HepG2 (cell line): ENCODE results near the gene RAB3GAP1. TPM values are rescaled to one million over a fixed set of nuclear protein-coding genes. Genes with fewer than 3 reads are reported as not detected.

Source experiments
- ATAC-seq: fragments of 200-7000 bp; cut with Tn5 transposase; 3 replicates; pipeline ENCODE4 v1.9.1; 2020; ENCODE audit warnings: mild to moderate bottlenecking, moderate library complexity
- BruUV-seq: library from RNA; stranded (reverse); fragments of 400-500 nt; replicated peaks from 2 replicates; lab custom pipeline; 2021; lab: Mats Ljungman, UMichigan
- CTCF ChIA-PET: fragments of 300-600 bp; formaldehyde crosslinking; extraction: SDS; loops from one replicate; lab custom pipeline; 2021; ENCODE audit warnings: low total read pairs, inconsistent platforms, low intra/inter-chr PET ratio; lab: Yijun Ruan, JAX
- POLR2A ChIA-PET: fragments of 350-600 bp; sonication (Branson Sonifier 250); formaldehyde crosslinking; loops from one replicate; lab custom pipeline; 2020; ENCODE audit warnings: antibody characterized with exemption, inconsistent platforms; lab: Yijun Ruan, JAX
- DNase-seq: peaks from one replicate; pipeline ENCODE4 v3.0.0-alpha.2; 2015; ENCODE audit warnings: low spot score
- FAIRE-seq: peaks from 3 replicates; lab custom pipeline; 2011; peaks lifted over from hg19 to GRCh38; lab: Jason Lieb, UNC
- H2AFZ ChIP-seq: one replicate; pipeline ENCODE4 v1.6.1; 2011; ENCODE audit warnings: low read length, inconsistent platforms
- H3K27ac ChIP-seq: fragments of 300-600 bp; 3 replicates; pipeline ENCODE4 v1.8.0; 2011; ENCODE audit warnings: mixed run types, mild to moderate bottlenecking, mixed read lengths, low read length, inconsistent platforms; ENCODE audit not compliant: insufficient read depth; ENCODE audit errors: extremely low read length
- H3K27me3 ChIP-seq, 2 experiments: fragments of 200-600 bp in 1 of 2; 2 replicates in 1 of 2; 3 replicates in 1 of 2; pipeline versions ENCODE4 v1.6.0 to v1.8.0; 2011; ENCODE audit warnings: low read length in 2 of 2, mild to moderate bottlenecking in 2 of 2, moderate library complexity in 2 of 2, inconsistent platforms in 1 of 2; ENCODE audit not compliant: insufficient read depth in 2 of 2, control insufficient read depth in 1 of 2
- H3K36me3 ChIP-seq, 2 experiments: fragments of 200-600 bp in 1 of 2; replicated peaks in 1 of 2; 2 replicates in 1 of 2; 3 replicates in 1 of 2; pipeline versions ENCODE4 v1.5.1 to v1.8.0; 2011; ENCODE audit warnings: low read length in 2 of 2, inconsistent platforms in 1 of 2; ENCODE audit not compliant: insufficient read depth in 2 of 2, control insufficient read depth in 1 of 2
- H3K4me1 ChIP-seq: 2 replicates; pipeline ENCODE4 v1.5.1; 2012; ENCODE audit warnings: low read length, inconsistent platforms; ENCODE audit not compliant: insufficient read depth
- H3K4me2 ChIP-seq: 2 replicates; pipeline ENCODE4 v1.6.0; 2011; ENCODE audit warnings: low read depth, low read length, inconsistent platforms
- H3K4me3 ChIP-seq, 3 experiments: fragments of 200-600 bp in 1 of 3; sonication (generic), shearing (Covaris generic) in 1 of 3; replicated peaks in 1 of 3; 2 replicates each; pipeline ENCODE4 v1.5.1; 2011 to 2016; ENCODE audit warnings: low read length in 3 of 3, inconsistent platforms in 2 of 3, low read depth in 2 of 3, mild to moderate bottlenecking in 2 of 3, control low read depth in 1 of 3, mixed read lengths in 1 of 3; ENCODE audit not compliant: insufficient read depth in 1 of 3
- H3K79me2 ChIP-seq: one replicate; pipeline ENCODE4 v1.6.1; 2011; ENCODE audit warnings: low read length, inconsistent platforms; ENCODE audit not compliant: insufficient read depth
- H3K9ac ChIP-seq: 2 replicates; pipeline ENCODE4 v1.6.0; 2011; ENCODE audit warnings: mild to moderate bottlenecking, low read depth, low read length, inconsistent platforms; ENCODE audit not compliant: insufficient read depth
- H3K9me3 ChIP-seq: 2 replicates; pipeline ENCODE4 v1.5.1; 2012; ENCODE audit warnings: mild to moderate bottlenecking, low read length
- H4K20me1 ChIP-seq: 2 replicates; pipeline ENCODE4 v1.6.0; 2011; ENCODE audit warnings: inconsistent platforms, mild to moderate bottlenecking, low read length, moderate library complexity; ENCODE audit not compliant: insufficient read depth
- CTCF ChIP-seq: sonication (generic); formaldehyde crosslinking; IDR thresholded peaks from 2 replicates; pipeline ENCODE4 v1.5.0; 2020; ENCODE audit warnings: mild to moderate bottlenecking, missing genetic modification reagents, moderate library complexity
- DNMT3B ChIP-seq: conservative IDR thresholded peaks from 2 replicates; pipeline ENCODE4 v1.6.1; 2016; ENCODE audit warnings: missing biosample characterization, control low read depth
- DRAP1 ChIP-seq: IDR thresholded peaks from 2 replicates; pipeline ENCODE4 v1.6.1; 2016; ENCODE audit warnings: missing genetic modification reagents, missing compliant biosample characterization
- ESRRA ChIP-seq: sonication (generic); formaldehyde crosslinking; IDR thresholded peaks from 2 replicates; pipeline ENCODE4 v1.5.1; 2020; ENCODE audit warnings: mild to moderate bottlenecking, low read depth, missing genetic modification reagents
- GATAD1 ChIP-seq: IDR thresholded peaks from 2 replicates; pipeline ENCODE4 v1.6.1; 2016; ENCODE audit warnings: missing genetic modification reagents, missing compliant biosample characterization
- MED8 ChIP-seq: sonication (generic); formaldehyde crosslinking; IDR thresholded peaks from 2 replicates; pipeline ENCODE4 v1.8.1; 2023; ENCODE audit warnings: mild to moderate bottlenecking, missing genetic modification reagents; ENCODE audit not compliant: insufficient replicate concordance
- MEIS1 ChIP-seq: sonication (generic); formaldehyde crosslinking; IDR thresholded peaks from 2 replicates; pipeline ENCODE4 v1.9.0; 2021; ENCODE audit warnings: mild to moderate bottlenecking, missing genetic modification reagents, moderate library complexity, borderline replicate concordance
- MIER3 ChIP-seq: IDR thresholded peaks from 2 replicates; pipeline ENCODE4 v1.6.1; 2016; ENCODE audit warnings: missing compliant biosample characterization, borderline replicate concordance
- MTF1 ChIP-seq: sonication (generic); formaldehyde crosslinking; IDR thresholded peaks from 2 replicates; pipeline ENCODE4 v1.5.0; 2020; ENCODE audit warnings: missing genetic modification reagents
- MXD3 ChIP-seq: IDR thresholded peaks from 2 replicates; pipeline ENCODE4 v1.6.1; 2016; ENCODE audit warnings: mild to moderate bottlenecking, missing biosample characterization, missing genetic modification reagents
- NCOR1 ChIP-seq: fragments of 200-600 bp; sonication (generic); IDR thresholded peaks from 2 replicates; pipeline ENCODE4 v1.7.0; 2017; ENCODE audit warnings: antibody characterized with exemption, low read length, borderline replicate concordance
- NFYB ChIP-seq: sonication (generic); formaldehyde crosslinking; IDR thresholded peaks from 2 replicates; pipeline ENCODE4 v1.4.0; 2020; ENCODE audit warnings: missing genetic modification reagents
- PBX2 ChIP-seq: IDR thresholded peaks from 2 replicates; pipeline ENCODE4 v1.6.1; 2016; ENCODE audit warnings: control low read depth
- RARG ChIP-seq: sonication (generic); formaldehyde crosslinking; IDR thresholded peaks from 2 replicates; pipeline ENCODE4 v1.4.0; 2020; ENCODE audit warnings: low read depth, mild to moderate bottlenecking, missing genetic modification reagents
- RFX1 ChIP-seq: fragments of 450-650 bp; IDR thresholded peaks from 2 replicates; pipeline ENCODE4 v1.6.1; 2017
- SMC3 ChIP-seq: IDR thresholded peaks from 2 replicates; pipeline ENCODE4 v1.6.1; 2011; ENCODE audit warnings: low read length, improper control_type of control experiment
- SRSF4 ChIP-seq: fragments of 200-400 bp; formaldehyde crosslinking; IDR thresholded peaks from one replicate; pipeline ENCODE4 v1.6.1; 2018; ENCODE audit warnings: mild to moderate bottlenecking, low read depth, low read length, moderate library complexity; ENCODE audit not compliant: poor library complexity, severe bottlenecking
- ZBTB14 ChIP-seq: sonication (generic); formaldehyde crosslinking; IDR thresholded peaks from 2 replicates; pipeline ENCODE4 v1.4.0; 2020; ENCODE audit warnings: missing genetic modification reagents
- ZNF160 ChIP-seq: sonication (generic); formaldehyde crosslinking; IDR thresholded peaks from 2 replicates; pipeline ENCODE4 v1.8.0; 2022; ENCODE audit warnings: mild to moderate bottlenecking, inconsistent platforms, missing genetic modification reagents
- ZNF431 ChIP-seq: sonication (generic); formaldehyde crosslinking; IDR thresholded peaks from 2 replicates; pipeline ENCODE4 v1.9.0; 2022; ENCODE audit warnings: missing genetic modification reagents, low read depth, mild to moderate bottlenecking, borderline replicate concordance
- ZNF549 ChIP-seq: sonication (generic); formaldehyde crosslinking; IDR thresholded peaks from 2 replicates; pipeline ENCODE4 v1.5.0; 2020; ENCODE audit warnings: missing genetic modification reagents
- ZNF557 ChIP-seq: sonication (generic); formaldehyde crosslinking; IDR thresholded peaks from 2 replicates; pipeline ENCODE4 v1.4.0; 2020; ENCODE audit warnings: missing genetic modification reagents
- ZNF652 ChIP-seq: IDR thresholded peaks from 2 replicates; pipeline ENCODE4 v1.6.1; 2016; ENCODE audit warnings: low read depth, borderline replicate concordance
- WGBS: methylation state at CpG from one replicate; pipeline ENCODE4 v1.1.6; 2017; ENCODE audit warnings: low lambda C conversion rate; 5-methylcytosine and 5-hydroxymethylcytosine counted together
- in situ Hi-C: cut with HindIII; loops from 2 replicates; pipeline ENCODE4 v1.10.0; 2017; ENCODE audit warnings: low pct_unique_long_range_greater_than_20kb; ENCODE audit not compliant: extremely low pct_ligation_motif_present
- intact Hi-C: fragments of 100-400 bp; cut with micrococcal nuclease; formaldehyde crosslinking; loops from one replicate; pipeline ENCODE4 v1.10.0; 2022; ENCODE audit not compliant: unreplicated experiment
- polyA plus RNA-seq, 8 experiments: library from polyadenylated mRNA; depleted of rRNA in 3 of 8; stranded (reverse) in 7 of 8; unstranded in 1 of 8; fragments of >200 nt; fragmentation: Illumina TruSeq in 4 of 8; extraction: Trizol in 4 of 8; gene quantifications; 2 replicates each; pipeline versions ENCODE4 v1.2.1 to v1.2.3, GENCODE V29; 2011 to 2016; ENCODE audit warnings: low read depth in 4 of 8, missing spikeins in 1 of 8, mixed read lengths in 1 of 8; ENCODE audit not compliant: insufficient read depth in 1 of 8
- total RNA-seq, 5 experiments: library from RNA; depleted of rRNA; stranded (reverse); fragments of >200 nt; fragmentation: Illumina TruSeq; extraction: Trizol; gene quantifications; 2 replicates each; pipeline ENCODE4 v1.2.3, GENCODE V29; 2016; ENCODE audit warnings: low read depth in 1 of 5

The RAB3GAP1 gene
- total and polyA plus RNA-seq, 2 of the 13 experiments (the other 11 are each of a cell fraction or from before 2014, with no cell fraction given) = 15.2 to 48.8 TPM

- Histone ChIP-seq H2AFZ (peak overlapping the region; percentile 89), H3K79me2 (peaks cover 30% of the 10 kb centered on the region), H3K4me2 (peak overlapping the region; percentile 85), H3K9ac (peak overlapping the region; percentile 40; the same call in 1 of the 2 replicates), H3K27ac (peak overlapping the region; percentile 3), H4K20me1 (peaks cover 13% of the 10 kb centered on the region), H3K4me3 (peak overlapping the region; percentile 48 to 60 (median 55); a peak in 5 of 6 replicates), H3K27me3 (no peaks in the 10 kb centered on the region; a peak in 1 of 5 replicates), H3K9me3 (no peaks in the 10 kb centered on the region), H3K4me1 (peaks cover 66% of the 10 kb centered on the region), H3K36me3 (no peaks in the 10 kb centered on the region)
- 1% methylated on average over 3 of the region's 3 CpGs for WGBS
- DNase-seq (no peak), FAIRE-seq (no peak), ATAC-seq (peak; percentile 53)
- intact Hi-C loops (loop anchor here (5.0 to 10.0 kb wide), 2 partner anchors 42 to 135 kb away; partner anchors contain the start of gene CCNT2), in situ Hi-C loops (no loop called here)
- CTCF ChIA-PET = no interaction called here
- BruUV-seq = no TSS peak
- POLR2A ChIA-PET = interaction anchor here (2.8 kb wide), 1 partner anchor 132 kb away, joined by 10 read pairs; the partner anchor contains the start of gene CCNT2
- TF ChIP-seq MIER3 (CRISPR knock-in tag) = no peak
- no peak for TF ChIP-seq DNMT3B (CRISPR knock-in tag)
- no peak for TF ChIP-seq MED8 (CRISPR knock-in tag)
- TF ChIP-seq SMC3 = no peak
- no peak for TF ChIP-seq MEIS1 (CRISPR knock-in tag)
- TF ChIP-seq SRSF4 = no peak
- TF ChIP-seq PBX2 (CRISPR knock-in tag) = no peak
- TF ChIP-seq RARG (CRISPR knock-in tag) = no peak
- TF ChIP-seq ESRRA (CRISPR knock-in tag) = no peak
- no peak for TF ChIP-seq ZNF160 (CRISPR knock-in tag)
- no peak for TF ChIP-seq NCOR1
- TF ChIP-seq MXD3 (CRISPR knock-in tag) = no peak
- TF ChIP-seq RFX1 = no peak
- TF ChIP-seq MTF1 (CRISPR knock-in tag) = no peak
- no peak for TF ChIP-seq GATAD1 (CRISPR knock-in tag)
- TF ChIP-seq ZNF549 = no peak
- TF ChIP-seq DRAP1 (CRISPR knock-in tag) = 0 out of 2 replicates have a peak, but pooled peaks have one; percentile 13
- TF ChIP-seq ZNF652 (CRISPR knock-in tag) = no peak
- peak; percentile 39 for TF ChIP-seq CTCF (CRISPR knock-in tag)
- no peak for TF ChIP-seq ZBTB14 (CRISPR knock-in tag)
- no peak for TF ChIP-seq NFYB (CRISPR knock-in tag)
- no peak for TF ChIP-seq ZNF431
- TF ChIP-seq ZNF557 = no peak
Measured at GRCh38 chr2:135050132-135050531, 2.0 kb upstream of the RAB3GAP1 start.
